K562 (cell line): Measurements from ENCODE around the gene NAP1L1. TPM values are rescaled to one million over a fixed set of nuclear protein-coding genes. Genes with fewer than 3 reads are reported as not detected.
A peak's percentile ranks its signal among the peaks of the same experiment; 100 is the strongest.

Experiments used
- ATAC-seq: fragments of 200-7000 bp; cut with Tn5 transposase; 3 replicates; pipeline ENCODE4 v1.9.1; 2020; ENCODE audit warnings: moderate library complexity
- BruUV-seq: library from RNA; stranded (reverse); fragments of 400-500 nt; replicated peaks from 2 replicates; lab custom pipeline; 2021; lab: Mats Ljungman, UMichigan
- CTCF ChIA-PET: fragments of 300-600 bp; formaldehyde crosslinking; extraction: SDS; loops from one replicate; lab custom pipeline; 2021; ENCODE audit warnings: low intra/inter-chr PET ratio; lab: Yijun Ruan, JAX
- POLR2A ChIA-PET: fragments of 300-600, 350-650 bp; sonication (Branson Sonifier 250); formaldehyde crosslinking; extraction: SDS; loops from one replicate; lab custom pipeline; 2021; ENCODE audit warnings: antibody characterized with exemption, inconsistent platforms; lab: Yijun Ruan, JAX
- DNase-seq, 4 experiments: peaks; one replicate each; pipeline versions ENCODE4 v3.0.0 to v3.0.0-alpha.2; 2011 to 2018; ENCODE audit warnings: low spot score in 3 of 4, mixed read lengths in 3 of 4; ENCODE audit errors: extremely low read depth in 1 of 4
- FAIRE-seq: peaks from 2 replicates; lab custom pipeline; 2011; peaks lifted over from hg19 to GRCh38; lab: Jason Lieb, UNC
- H2AFZ ChIP-seq: 2 replicates; pipeline ENCODE4 v1.6.0; 2011; ENCODE audit warnings: low read depth, low read length, control low read depth, inconsistent platforms
- H3K27ac ChIP-seq: fragments of 200-600 bp; 3 replicates; pipeline ENCODE4 v1.8.0; 2011; ENCODE audit warnings: low read depth, mild to moderate bottlenecking, control low read depth, inconsistent platforms, low read length, moderate library complexity, mixed read lengths; ENCODE audit errors: extremely low read depth
- H3K27me3 ChIP-seq, 2 experiments: fragments of 300-600 bp in 1 of 2; 2 replicates in 1 of 2; 3 replicates in 1 of 2; pipeline versions ENCODE4 v1.6.0 to v1.8.0; 2011; ENCODE audit warnings: inconsistent platforms in 2 of 2, low read length in 2 of 2, mild to moderate bottlenecking in 1 of 2, mixed read lengths in 1 of 2, moderate library complexity in 1 of 2; ENCODE audit not compliant: control insufficient read depth in 2 of 2, insufficient read depth in 2 of 2
- H3K36me3 ChIP-seq: fragments of 300-600 bp; 3 replicates; pipeline ENCODE4 v1.8.0; 2011; ENCODE audit warnings: mild to moderate bottlenecking, low read length, inconsistent platforms; ENCODE audit not compliant: control insufficient read depth, insufficient read depth
- H3K4me1 ChIP-seq, 2 experiments: fragments of 200-600 bp in 1 of 2; replicated peaks in 1 of 2; 2 replicates in 1 of 2; 3 replicates in 1 of 2; pipeline versions ENCODE4 v1.5.1 to v1.8.0; 2011; ENCODE audit warnings: inconsistent platforms in 2 of 2, low read length in 2 of 2, mild to moderate bottlenecking in 1 of 2, mixed read lengths in 1 of 2, moderate library complexity in 1 of 2; ENCODE audit not compliant: control insufficient read depth in 2 of 2, insufficient read depth in 2 of 2
- H3K4me2 ChIP-seq: 2 replicates; pipeline ENCODE4 v1.6.1; 2011; ENCODE audit warnings: low read length, control low read depth, inconsistent platforms, mixed read lengths; ENCODE audit not compliant: insufficient read depth
- H3K4me3 ChIP-seq: fragments of 200-600 bp; sonication (generic), shearing (Covaris generic); 2 replicates; pipeline ENCODE4 v1.5.1; 2016; ENCODE audit warnings: control low read depth, inconsistent platforms
- H3K79me2 ChIP-seq: fragments of 200-600 bp; 3 replicates; pipeline ENCODE4 v1.8.0; 2011; ENCODE audit warnings: low read length, inconsistent platforms; ENCODE audit not compliant: control insufficient read depth, insufficient read depth
- H3K9ac ChIP-seq, 2 experiments: 2 replicates each; pipeline versions ENCODE4 v1.6.0 to v1.6.1; 2011; ENCODE audit warnings: low read depth in 2 of 2, low read length in 2 of 2, control low read depth in 1 of 2, inconsistent platforms in 1 of 2, mild to moderate bottlenecking in 1 of 2, mixed read lengths in 1 of 2; ENCODE audit not compliant: insufficient read depth in 1 of 2
- H3K9me1 ChIP-seq: one replicate; pipeline ENCODE4 v1.6.0; 2011; ENCODE audit warnings: inconsistent platforms, mild to moderate bottlenecking, low read length, moderate library complexity; ENCODE audit not compliant: control insufficient read depth, insufficient read depth
- H3K9me3 ChIP-seq: replicated peaks from 2 replicates; pipeline ENCODE4 v1.5.1; 2011; ENCODE audit warnings: low read depth, low read length, inconsistent platforms; ENCODE audit not compliant: control insufficient read depth, insufficient read depth
- H4K20me1 ChIP-seq: replicated peaks from 2 replicates; pipeline ENCODE4 v1.6.1; 2011; ENCODE audit warnings: low read length, inconsistent platforms, mixed read lengths; ENCODE audit not compliant: control insufficient read depth, insufficient read depth
- FOSL1 ChIP-seq: fragments of 200-800 bp; sonication (Bioruptor generic); conservative IDR thresholded peaks from 2 replicates; pipeline ENCODE4 v1.6.1; 2016; ENCODE audit warnings: missing genetic modification characterization, missing compliant biosample characterization
- GABPA ChIP-seq: fragments of 200-800 bp; sonication (Bioruptor generic); conservative IDR thresholded peaks from 2 replicates; pipeline ENCODE4 v1.6.1; 2016; ENCODE audit warnings: low read depth, missing genetic modification characterization, missing compliant biosample characterization
- HMBOX1 ChIP-seq: sonication (generic); IDR thresholded peaks from 2 replicates; pipeline ENCODE4 v1.6.1; 2016
- JUND ChIP-seq, 2 experiments: IDR thresholded peaks; 2 replicates in 1 of 2; 3 replicates in 1 of 2; pipeline ENCODE4 v1.6.1; 2011; ENCODE audit warnings: borderline replicate concordance in 2 of 2, low read depth in 2 of 2, low read length in 2 of 2, improper control_type of control experiment in 1 of 2, missing biosample characterization in 1 of 2, missing genetic modification characterization in 1 of 2, missing genetic modification reagents in 1 of 2
- KLF16 ChIP-seq: IDR thresholded peaks from 2 replicates; pipeline ENCODE4 v1.6.1; 2016; ENCODE audit warnings: antibody characterized with exemption
- MAFG ChIP-seq: fragments of 450-650 bp; conservative IDR thresholded peaks from 2 replicates; pipeline ENCODE4 v1.6.1; 2016; ENCODE audit warnings: missing genetic modification characterization, missing compliant biosample characterization
- NR2C1 ChIP-seq, 2 experiments: fragments of 450-650 bp; IDR thresholded peaks; 2 replicates each; pipeline ENCODE4 v1.6.1; 2017; ENCODE audit warnings: mild to moderate bottlenecking in 2 of 2, antibody characterized with exemption in 1 of 2, inconsistent platforms in 1 of 2, missing compliant biosample characterization in 1 of 2, missing genetic modification characterization in 1 of 2
- ZC3H8 ChIP-seq: fragments of 450-650 bp; IDR thresholded peaks from 2 replicates; pipeline ENCODE4 v1.6.1; 2017
- ZFP36 ChIP-seq: fragments of 150-350 bp; IDR thresholded peaks from 2 replicates; pipeline ENCODE4 v1.6.1; 2018; ENCODE audit warnings: low read length, low read depth; ENCODE audit not compliant: partially characterized antibody
- ZNF175 ChIP-seq: fragments of 200-800 bp; sonication (Bioruptor generic); IDR thresholded peaks from 2 replicates; pipeline ENCODE4 v1.6.1; 2016; ENCODE audit warnings: low read depth, mild to moderate bottlenecking, missing genetic modification characterization, missing compliant biosample characterization
- ZNF584 ChIP-seq: fragments of 200-800 bp; sonication (Bioruptor generic); IDR thresholded peaks from 2 replicates; pipeline ENCODE4 v1.6.1; 2016; ENCODE audit warnings: low read depth, mild to moderate bottlenecking, missing genetic modification characterization, missing compliant biosample characterization
- WGBS: fragments of 100-300 bp; shearing (Covaris generic); methylation state at CpG from one replicate; pipeline ENCODE4 v1.1.6; 2016; ENCODE audit warnings: low coverage, mixed read lengths; ENCODE audit not compliant: insufficient coverage; ENCODE audit errors: missing lambda C conversion rate; 5-methylcytosine and 5-hydroxymethylcytosine counted together
- in situ Hi-C: fragments of 300-500 bp; cut with MboI; formaldehyde crosslinking; loops from 4 replicates; pipeline ENCODE4 v1.15.0; 2018; ENCODE audit warnings: inconsistent platforms, mixed read lengths
- intact Hi-C: fragments of 100-400 bp; cut with micrococcal nuclease; formaldehyde crosslinking; loops from 2 replicates; pipeline ENCODE4 v1.14.2; 2022
- polyA plus RNA-seq, 8 experiments: library from polyadenylated mRNA; depleted of rRNA in 4 of 8; stranded (reverse) in 5 of 8; unstranded in 3 of 8; fragments of >200 nt; fragmentation: Nextera tagmentation in 2 of 8; fragmentation: Illumina TruSeq in 1 of 8; extraction: Ambion mirVana in 2 of 8; extraction: Trizol in 1 of 8; gene quantifications; 2 replicates each; pipeline versions ENCODE4 v1.2.1 to v1.2.3, GENCODE V29; 2011 to 2014; ENCODE audit warnings: inconsistent platforms in 1 of 8, missing spikeins in 1 of 8
- total RNA-seq, 7 experiments: library from RNA; depleted of rRNA in 6 of 7; stranded (reverse); fragments of >200 nt in 6 of 7; fragmentation: Illumina TruSeq in 2 of 7; extraction: Trizol in 2 of 7; gene quantifications; 2 replicates each; pipeline versions ENCODE4 v1.2.1 to v1.2.3, GENCODE V29; 2011 to 2021; ENCODE audit warnings: low replicate concordance in 1 of 7
- TF ChIP-seq, protein P1 (sequence below): fragments of 250-450 bp; sonication (Bioruptor Pico); IDR thresholded peaks from 2 replicates; pipeline ENCODE4 v1.8.0; 2022; ENCODE audit warnings: inconsistent platforms
- TF ChIP-seq, protein P2 (sequence below): sonication (generic); formaldehyde crosslinking; IDR thresholded peaks from 2 replicates; pipeline ENCODE4 v1.8.0; 2022; ENCODE audit warnings: missing genetic modification reagents, mild to moderate bottlenecking, borderline replicate concordance
- TF ChIP-seq, protein P3 (sequence below), 2 experiments: fragments of 450-650 bp in 1 of 2; sonication (generic) in 1 of 2; formaldehyde crosslinking in 1 of 2; IDR thresholded peaks in 1 of 2; conservative IDR thresholded peaks in 1 of 2; 2 replicates each; pipeline versions ENCODE4 v1.6.1 to v1.8.1; 2016 to 2023; ENCODE audit warnings: mild to moderate bottlenecking in 2 of 2, moderate library complexity in 2 of 2, inconsistent platforms in 1 of 2, missing genetic modification reagents in 1 of 2

Gene NAP1L1
- total and polyA plus RNA-seq, 9 of the 15 experiments (the other 6 are each of a cell fraction or from before 2014, with no cell fraction given): 287 to 747 (median 450) TPM

- Histone ChIP-seq H3K79me2 (no peaks in the 10 kb centered on the region), H3K4me2 (no peak overlapping the region; the same call in 1 of the 2 replicates), H4K20me1 (no peaks in the 10 kb centered on the region), H3K9me1 (no peaks in the 10 kb centered on the region), H3K4me1 (peaks cover 0 to 11% of the 10 kb centered on the region in 2 experiments; a peak in 2 of 5 replicates), H3K27me3 (no peaks in the 10 kb centered on the region), H3K4me3 (no peak overlapping the region), H3K27ac (peak overlapping the region; percentile 44; the same call in 2 of the 3 replicates), H3K9me3 (no peaks in the 10 kb centered on the region), H3K36me3 (no peaks in the 10 kb centered on the region), H2AFZ (peak overlapping the region; percentile 85), H3K9ac (0 out of 4 replicates have a peak overlapping the region, but pooled peaks of 1 of the 2 experiments have one; percentile 8)
- no TSS peak for BruUV-seq
- POLR2A ChIA-PET: interaction anchor here (0.6 kb wide), 1 partner anchor 67 kb away, joined by 5 read pairs; no protein-coding TSS in a partner anchor
- FAIRE-seq (peak; percentile 82), DNase-seq (peak in 1 of 4 experiments; percentile 52), ATAC-seq (peak; percentile 63)
- intact Hi-C loops (no loop called here), in situ Hi-C loops (no loop called here)
- CTCF ChIA-PET: no interaction called here
- 34% methylated on average over 15 of the region's 15 CpGs for WGBS
- peak; percentile 90 for TF ChIP-seq ZNF584 (CRISPR knock-in tag)
- no peak for TF ChIP-seq KLF16
- no peak for TF ChIP-seq ZC3H8
- TF ChIP-seq MAFG: 0 out of 2 replicates have a peak, but pooled peaks have one; percentile 25
- TF ChIP-seq, protein P1, sequence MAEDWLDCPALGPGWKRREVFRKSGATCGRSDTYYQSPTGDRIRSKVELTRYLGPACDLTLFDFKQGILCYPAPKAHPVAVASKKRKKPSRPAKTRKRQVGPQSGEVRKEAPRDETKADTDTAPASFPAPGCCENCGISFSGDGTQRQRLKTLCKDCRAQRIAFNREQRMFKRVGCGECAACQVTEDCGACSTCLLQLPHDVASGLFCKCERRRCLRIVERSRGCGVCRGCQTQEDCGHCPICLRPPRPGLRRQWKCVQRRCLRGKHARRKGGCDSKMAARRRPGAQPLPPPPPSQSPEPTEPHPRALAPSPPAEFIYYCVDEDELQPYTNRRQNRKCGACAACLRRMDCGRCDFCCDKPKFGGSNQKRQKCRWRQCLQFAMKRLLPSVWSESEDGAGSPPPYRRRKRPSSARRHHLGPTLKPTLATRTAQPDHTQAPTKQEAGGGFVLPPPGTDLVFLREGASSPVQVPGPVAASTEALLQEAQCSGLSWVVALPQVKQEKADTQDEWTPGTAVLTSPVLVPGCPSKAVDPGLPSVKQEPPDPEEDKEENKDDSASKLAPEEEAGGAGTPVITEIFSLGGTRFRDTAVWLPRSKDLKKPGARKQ (CRISPR knock-in tag): 0 out of 2 replicates have a peak, but pooled peaks have one; percentile 26
- peak; percentile 95 for TF ChIP-seq FOSL1 (tag)
- TF ChIP-seq JUND (IDR thresholded peaks at IDR 0.05; ENCODE audit: borderline replicate concordance, low read depth, low read length): peak; percentile 56
- TF ChIP-seq JUND (tag; IDR thresholded peaks at IDR 0.05; ENCODE audit: borderline replicate concordance, low read depth, low read length): 0 out of 3 replicates have a peak, but pooled peaks have one; percentile 36
- peak; percentile 92 for TF ChIP-seq ZNF175 (CRISPR knock-in tag)
- no peak for TF ChIP-seq ZFP36
- no peak for TF ChIP-seq NR2C1 (IDR thresholded peaks at IDR 0.05)
- peak; percentile 47; the same call in 1 of the 2 replicates for TF ChIP-seq NR2C1 (tag; IDR thresholded peaks at IDR 0.05)
- TF ChIP-seq, protein P2, sequence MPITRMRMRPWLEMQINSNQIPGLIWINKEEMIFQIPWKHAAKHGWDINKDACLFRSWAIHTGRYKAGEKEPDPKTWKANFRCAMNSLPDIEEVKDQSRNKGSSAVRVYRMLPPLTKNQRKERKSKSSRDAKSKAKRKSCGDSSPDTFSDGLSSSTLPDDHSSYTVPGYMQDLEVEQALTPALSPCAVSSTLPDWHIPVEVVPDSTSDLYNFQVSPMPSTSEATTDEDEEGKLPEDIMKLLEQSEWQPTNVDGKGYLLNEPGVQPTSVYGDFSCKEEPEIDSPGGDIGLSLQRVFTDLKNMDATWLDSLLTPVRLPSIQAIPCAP (CRISPR knock-in tag): no peak
- TF ChIP-seq HMBOX1: peak; percentile 59
- TF ChIP-seq, protein P3, sequence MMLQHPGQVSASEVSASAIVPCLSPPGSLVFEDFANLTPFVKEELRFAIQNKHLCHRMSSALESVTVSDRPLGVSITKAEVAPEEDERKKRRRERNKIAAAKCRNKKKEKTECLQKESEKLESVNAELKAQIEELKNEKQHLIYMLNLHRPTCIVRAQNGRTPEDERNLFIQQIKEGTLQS (IDR thresholded peaks at IDR 0.05): peak; percentile 59
- TF ChIP-seq, protein P3 (CRISPR knock-in tag; conservative IDR thresholded peaks at IDR 0.05): no peak
- 0 out of 2 replicates have a peak, but pooled peaks have one; percentile 13 for TF ChIP-seq GABPA
Observed at GRCh38 chr12:76020731-76021672, 63.5 kb downstream of the NAP1L1 start.
